ENCODE results near the gene LCTL.

- no peak for TF ChIP-seq POLR2AphosphoS5 (IDR thresholded peaks at IDR 0.05)
- TF ChIP-seq CTCF (IDR thresholded peaks at IDR 0.05), result no peak
Measured at GRCh38 chr15:66587020-66587419, 21.2 kb upstream of the LCTL start.
